Measurements from ENCODE around the gene DPP6. TPM values are rescaled to one million over a fixed set of nuclear protein-coding genes. Genes with fewer than 3 reads are reported as not detected.

The DPP6 gene
- total RNA-seq, 1 donor from 2014 or later: not detected

DNA sequence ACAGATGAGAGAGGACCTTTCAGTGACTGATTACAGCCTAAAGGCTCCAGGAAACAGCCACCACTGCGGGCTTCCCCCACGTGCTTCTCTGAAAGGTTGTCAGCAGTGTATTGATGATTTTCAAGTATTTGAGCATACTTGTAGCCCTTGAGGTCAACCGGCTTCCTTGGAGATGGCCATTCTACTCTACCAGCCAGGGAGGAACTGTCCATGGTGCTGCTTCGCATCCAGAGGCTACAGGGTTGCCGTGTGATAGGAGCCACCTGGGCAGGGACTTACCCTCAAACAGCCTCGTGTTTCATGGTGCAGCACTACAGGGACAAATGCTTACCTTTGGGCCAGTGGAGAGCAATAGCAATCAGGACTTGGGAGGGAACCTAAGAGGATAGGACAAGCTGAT is 179.5 kb downstream of the DPP6 start:
- DNase-seq (ENCODE audit: low spot score): no peak

DNA sequence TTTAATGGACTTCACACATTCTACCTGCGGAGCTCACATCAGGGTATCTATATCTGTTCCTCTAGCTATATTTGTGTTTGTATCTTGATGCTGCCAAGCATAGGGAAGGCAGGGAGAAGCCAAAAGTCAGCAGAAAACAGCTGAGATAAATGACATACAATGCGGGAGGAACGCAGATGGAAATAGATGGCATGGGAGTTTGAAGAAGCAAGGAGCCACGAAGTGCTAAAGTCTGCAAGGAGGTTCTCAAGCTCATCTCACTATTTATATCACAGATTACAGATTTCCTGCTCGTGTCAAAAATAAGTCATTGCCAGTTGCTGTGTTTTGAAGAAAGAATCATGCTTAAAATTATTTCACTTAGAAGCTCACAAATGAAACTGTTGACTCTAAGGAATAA is 180.5 kb downstream of the DPP6 start:
- DNase-seq (ENCODE audit: low spot score): no peak

DNA sequence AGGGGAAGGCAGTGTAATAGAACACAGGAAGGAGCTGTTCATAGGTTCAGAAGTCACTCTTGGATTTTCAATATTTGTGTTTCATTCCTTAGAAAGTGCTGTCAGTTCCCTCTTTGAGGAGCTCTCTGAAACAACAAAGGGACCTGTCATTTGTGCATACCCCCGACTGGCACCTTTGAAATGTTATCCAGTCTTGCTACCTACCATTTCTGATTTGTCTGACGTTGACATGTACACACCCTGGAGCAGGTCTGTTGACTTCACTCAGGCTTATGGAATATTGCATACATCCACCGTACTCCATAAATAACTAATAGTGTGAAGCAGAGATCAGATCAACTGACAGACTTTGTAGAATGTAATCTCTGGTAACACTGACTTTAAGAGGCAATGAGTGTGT is 189.8 kb downstream of the DPP6 start:
- DNase-seq (ENCODE audit: low spot score): no peak

DNA sequence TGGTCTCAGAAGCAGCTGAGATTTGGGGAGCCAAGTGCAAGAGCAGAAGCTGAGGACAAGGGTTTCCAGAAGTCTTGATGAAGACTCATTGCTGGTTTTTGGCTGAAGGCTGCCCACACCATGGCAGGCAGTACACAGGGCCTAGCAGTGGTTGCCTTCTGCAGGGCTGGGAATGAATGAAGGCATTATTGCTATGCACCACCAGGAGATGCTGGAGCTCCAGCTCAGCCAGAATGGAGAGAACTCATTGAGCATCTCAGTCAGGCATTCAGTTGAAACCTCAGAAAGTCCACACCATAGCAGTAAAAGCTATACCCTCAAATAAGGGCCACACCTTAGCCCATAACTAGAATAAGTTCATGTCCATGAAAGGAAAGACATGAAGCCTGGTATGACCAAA is 190.5 kb downstream of the DPP6 start:
- no peak for DNase-seq (ENCODE audit: low spot score)

DNA sequence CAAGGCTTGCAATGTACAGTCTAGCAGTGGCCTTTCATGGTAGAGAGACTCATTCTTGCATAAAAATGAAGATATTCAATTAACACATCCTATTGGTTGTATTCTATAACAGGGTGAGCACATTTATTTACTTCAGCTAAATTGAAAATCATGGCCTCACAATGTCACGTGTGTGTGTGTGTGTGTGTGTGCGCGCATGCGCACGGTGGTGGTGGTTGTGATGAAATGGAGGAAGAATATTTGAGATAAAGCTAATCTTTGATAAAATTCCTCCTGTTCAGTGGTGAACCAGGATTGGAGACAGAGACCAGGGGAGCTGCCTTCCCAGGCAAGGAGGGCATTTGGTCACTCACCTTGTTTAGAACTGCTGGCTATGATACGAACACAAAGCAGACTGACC is 199.8 kb downstream of the DPP6 start:
- no peak for DNase-seq (ENCODE audit: low spot score)

DNA sequence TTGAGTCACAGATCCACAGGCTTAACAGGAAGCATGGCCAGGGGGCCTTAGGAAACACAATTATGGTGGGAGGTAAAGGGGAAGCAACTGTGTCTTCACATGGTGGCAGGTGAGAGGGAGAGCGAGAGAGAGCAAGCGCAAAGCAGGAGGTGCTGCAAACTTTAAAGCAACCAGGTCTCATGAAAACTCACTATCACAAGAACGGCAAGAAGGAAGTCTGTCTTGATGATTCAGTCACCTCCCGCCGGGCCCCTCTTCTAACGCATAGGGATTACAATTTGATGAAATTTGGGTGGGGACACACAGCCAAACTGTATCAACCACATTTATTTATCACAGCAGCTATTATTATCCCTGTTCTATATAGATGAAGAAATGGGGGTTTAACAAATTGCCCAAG is 201.6 kb downstream of the DPP6 start:
- DNase-seq (ENCODE audit: low spot score): no peak

DNA sequence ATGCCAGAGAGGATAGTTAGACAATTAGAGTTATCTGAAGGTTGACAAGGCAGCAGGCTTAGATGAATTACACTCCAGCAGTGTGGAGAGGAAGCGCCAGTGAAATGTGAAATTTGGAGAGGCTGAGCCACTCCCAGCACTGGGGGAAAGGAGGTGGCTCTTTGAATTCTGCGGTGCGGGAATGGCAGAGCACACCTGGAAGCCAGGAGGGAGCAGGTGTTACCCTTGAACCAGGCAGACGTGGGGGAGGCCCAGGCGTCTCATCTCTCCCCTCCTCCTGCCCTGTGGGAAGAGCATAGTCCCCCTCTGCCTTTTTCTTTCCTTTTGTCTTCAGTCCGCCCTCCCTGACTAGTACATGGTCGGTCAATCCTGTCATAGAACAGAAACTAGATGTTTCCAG is 203.1 kb downstream of the DPP6 start:
- no peak for DNase-seq (ENCODE audit: low spot score)

DNA sequence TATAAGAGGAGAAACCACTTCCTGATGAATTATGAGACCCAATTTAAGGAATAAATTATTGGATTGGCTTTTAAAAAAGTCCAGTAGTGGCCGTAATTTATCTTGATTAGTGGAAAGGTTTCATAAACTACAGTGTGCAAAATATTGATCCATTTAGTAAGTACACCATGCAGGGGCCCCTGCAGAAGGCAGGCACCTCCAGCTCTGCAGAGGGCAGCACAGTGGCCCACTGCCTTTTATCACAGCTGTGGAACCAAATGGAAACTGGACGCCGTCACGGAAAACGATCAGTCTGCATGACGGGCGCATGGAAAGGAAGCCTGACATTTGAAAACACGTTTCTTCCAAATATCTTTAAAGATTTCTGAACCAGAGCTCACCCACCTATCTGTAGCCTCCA is 204.0 kb downstream of the DPP6 start:
- DNase-seq (ENCODE audit: low spot score): no peak

DNA sequence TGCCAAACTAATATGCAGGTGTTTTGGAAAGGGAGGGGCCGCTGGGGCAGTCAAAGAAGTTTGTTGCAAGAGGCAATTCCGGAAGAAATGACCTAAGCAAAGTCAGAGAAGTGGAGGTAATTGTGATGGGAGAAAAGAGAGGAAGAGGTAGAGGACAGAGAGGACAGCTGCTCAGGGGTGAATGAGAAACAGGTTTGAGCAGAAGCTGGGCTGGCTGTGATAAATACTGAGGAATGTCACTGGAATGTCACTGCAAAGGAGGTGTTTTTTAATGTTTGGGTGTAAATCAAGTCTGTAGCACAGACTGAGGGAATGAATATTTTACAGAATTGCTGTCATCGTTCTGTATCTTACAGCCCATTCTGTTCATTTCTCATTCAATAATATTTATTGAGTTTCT is 207.2 kb downstream of the DPP6 start:
- no peak for DNase-seq (ENCODE audit: low spot score)

DNA sequence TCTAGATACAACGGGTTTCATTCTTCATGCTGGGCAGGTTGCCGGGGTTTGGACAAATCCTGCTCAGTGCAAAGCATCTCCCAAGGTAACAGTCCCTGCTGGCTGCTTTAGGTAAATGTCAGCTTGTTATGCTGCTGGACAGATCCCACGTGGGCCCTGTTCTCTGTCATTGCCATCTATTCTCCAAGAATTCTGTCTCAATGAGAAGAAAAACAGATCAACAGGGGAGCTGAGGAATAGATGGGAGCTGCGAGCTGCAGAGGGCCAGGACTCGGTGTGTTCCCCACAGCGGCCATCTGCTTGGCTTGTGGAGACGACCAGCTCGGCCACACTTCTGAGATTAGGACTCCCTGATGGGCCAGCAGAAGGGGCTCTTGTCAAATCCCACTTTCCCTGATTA is 235.2 kb downstream of the DPP6 start:
- DNase-seq (ENCODE audit: low spot score): no peak

DNA sequence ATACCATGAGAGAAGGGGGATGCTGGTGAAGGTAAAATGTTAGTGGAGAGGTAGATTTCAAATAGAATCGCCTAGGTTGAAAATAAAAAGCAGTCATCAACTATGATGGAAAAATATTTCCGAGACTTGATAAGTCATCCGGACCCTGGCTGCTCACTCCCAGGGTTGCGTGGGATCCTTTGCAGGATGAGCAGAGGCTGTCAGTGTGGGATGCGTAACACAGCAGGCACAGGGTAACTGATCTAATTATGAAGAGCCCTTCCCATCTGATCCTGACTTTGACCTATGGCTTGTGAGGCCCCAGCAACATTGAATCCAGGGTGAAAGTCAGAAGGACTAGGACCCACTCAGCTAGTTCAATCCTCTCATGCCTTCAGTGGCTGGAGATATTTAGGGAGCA is 236.9 kb downstream of the DPP6 start:
- DNase-seq (ENCODE audit: low spot score): no peak

DNA sequence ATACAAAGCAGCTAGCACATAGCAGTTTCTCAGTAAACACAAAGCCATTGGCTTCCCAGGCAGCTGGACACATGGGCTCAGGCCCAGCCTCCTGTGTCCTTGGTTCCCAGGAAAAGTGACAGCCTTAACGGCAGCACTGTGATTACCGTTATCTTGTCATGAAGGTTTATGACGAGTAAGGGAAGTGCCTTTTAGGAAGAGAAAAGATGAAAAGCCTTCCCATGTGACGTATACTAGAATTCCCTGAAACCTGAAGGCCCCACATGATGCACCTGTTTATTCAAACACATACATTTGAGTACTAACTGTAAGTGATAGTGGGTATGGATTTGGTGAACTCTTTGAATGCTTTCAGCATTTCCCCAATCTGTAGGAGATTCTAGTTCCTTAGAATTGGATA is 244.2 kb downstream of the DPP6 start:
- no peak for DNase-seq (ENCODE audit: low spot score)

DNA sequence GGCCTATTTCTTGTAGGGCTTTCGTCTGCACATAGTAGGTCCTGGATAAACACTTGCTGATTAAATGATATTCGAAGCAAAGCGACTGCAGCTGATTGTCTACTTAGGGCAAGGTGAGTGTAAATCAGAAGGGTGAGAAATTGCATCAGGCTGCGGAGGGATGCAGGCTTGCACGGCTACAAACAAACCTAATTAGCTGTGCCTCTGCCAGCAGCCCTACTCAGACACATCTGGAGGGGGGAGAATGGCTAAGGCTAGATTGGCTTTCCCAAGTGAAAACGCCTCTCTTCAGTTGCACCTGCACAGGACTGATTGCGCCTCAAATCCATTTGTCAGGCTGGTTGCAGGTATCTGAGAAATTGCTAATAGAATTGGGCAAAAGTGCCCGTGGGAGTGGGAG is 247.5 kb downstream of the DPP6 start:
- no peak for DNase-seq (ENCODE audit: low spot score)

DNA sequence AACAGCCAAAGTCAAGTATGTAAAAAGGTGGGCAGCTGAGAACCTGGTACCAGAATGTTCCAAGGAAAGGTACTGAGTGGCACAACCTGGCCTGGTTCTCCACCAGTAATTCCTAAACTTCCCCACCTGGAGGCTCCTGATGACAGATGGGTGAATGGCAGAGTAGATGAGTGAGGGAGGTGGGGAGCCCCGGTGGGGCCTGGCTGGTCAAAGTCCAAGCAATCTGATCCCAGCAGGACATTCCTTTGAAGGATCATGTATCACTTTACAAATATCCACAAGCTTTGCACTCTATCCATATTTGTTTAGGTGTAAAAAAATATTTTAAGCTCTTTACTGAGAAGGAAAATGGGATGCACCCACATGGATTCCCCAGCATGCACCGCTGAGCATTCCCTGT is 250.2 kb downstream of the DPP6 start:
- no peak for DNase-seq (ENCODE audit: low spot score)

DNA sequence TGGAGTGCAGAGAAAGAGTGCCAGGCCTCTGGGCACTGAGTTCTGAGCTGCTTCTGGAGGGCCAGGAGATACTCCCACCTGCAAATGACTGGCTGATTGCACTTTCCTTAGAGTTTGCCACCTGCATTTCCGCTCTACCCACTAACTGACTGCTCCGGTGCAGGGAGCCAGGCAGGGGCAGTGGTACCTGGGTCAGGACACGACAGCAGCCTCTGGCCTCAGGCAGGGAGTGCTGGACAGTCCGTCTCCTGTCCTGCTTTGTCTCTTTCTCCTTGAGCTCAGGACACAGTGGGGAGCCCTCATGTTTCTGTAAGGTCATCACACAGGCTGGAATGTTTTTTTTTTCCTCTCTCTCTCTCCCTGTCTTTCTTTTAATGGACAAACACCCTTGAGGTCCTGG is 252.0 kb downstream of the DPP6 start:
- no peak for DNase-seq (ENCODE audit: low spot score)

DNA sequence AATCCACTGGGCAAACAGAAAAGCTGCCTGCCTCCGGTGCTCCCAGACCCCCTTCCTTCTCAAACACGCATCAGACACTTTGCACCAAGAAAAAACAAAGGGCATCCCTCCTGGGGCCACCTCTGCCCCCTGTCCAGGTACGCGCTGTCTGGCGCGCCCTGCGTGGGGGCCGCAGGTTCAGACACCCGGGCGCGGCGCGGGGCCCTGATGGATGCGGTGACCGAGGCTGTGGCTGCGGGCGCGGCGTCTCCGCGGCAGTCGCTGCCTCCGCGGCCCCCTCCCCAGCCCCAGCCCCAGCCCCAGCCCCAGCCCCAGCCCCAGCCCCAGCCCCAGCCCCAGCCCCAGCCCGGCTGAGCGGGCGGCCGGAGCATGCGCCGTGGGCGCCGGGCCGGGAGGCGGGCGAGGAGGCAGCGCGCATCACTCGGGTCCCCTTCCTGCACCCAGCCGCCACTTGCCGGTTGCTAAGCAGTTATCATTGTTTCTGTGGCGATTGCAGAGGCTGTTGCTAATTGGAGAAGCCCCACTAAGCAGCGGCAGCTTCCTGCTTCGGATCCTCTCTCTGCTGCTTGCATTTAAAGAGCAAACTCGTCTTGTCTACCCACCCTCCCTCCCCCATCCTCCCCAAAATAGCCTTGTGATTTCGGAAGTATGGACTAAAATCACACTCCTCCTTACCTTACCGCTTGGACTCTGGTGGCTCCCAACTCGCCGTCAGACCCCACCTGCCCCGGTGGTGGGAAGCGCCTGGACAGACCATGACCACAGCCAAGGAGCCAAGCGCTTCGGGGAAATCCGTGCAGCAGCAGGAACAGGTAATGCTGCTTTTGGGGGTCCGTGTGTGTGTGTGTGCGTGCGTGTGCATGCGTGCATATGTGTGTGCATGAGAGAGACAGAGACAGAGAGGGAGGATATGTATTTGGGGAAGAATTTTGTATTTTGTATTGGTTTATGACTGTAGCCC is 252.8 kb downstream of the DPP6 start:
- no peak for DNase-seq (ENCODE audit: low spot score)

DNA sequence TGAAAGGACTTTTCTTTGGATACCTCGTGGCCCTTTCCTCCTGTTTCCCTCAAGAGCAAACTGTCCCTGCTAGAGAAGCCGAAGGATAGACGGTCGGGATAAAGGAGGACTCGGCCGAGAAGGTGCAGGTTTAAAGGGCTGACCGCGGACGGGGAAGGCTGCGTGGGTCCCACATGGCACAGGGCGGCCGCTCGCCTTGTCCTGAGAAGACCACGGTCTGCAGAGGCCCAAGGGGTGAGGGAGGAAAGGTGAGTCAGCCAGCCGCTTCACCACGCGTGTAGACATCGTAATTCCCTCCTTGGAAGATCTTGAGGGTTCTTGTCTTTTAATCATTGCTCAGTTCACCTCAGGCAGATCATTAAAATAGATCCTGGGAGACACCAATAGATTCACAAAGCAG is 253.8 kb downstream of the DPP6 start:
- DNase-seq (ENCODE audit: low spot score): no peak

DNA sequence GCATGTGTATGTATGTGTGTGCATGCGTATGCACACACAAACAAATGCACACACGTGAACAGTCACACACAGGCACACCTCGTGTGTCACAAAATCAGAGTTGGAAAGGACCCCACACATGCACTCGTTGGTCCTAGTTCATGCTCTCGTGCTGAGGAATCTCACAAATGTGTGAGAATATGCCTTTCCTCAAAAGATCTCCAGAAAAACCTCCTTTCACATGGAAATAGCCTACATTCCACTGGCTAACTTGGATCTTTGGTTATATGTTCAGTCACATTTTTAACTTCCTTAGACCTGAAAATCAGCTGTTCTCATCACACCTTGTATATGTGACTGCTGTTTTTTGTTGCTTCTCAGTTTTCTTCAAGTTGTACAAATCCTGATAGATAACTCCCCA is 256.7 kb downstream of the DPP6 start:
- no peak for DNase-seq (ENCODE audit: low spot score)

DNA sequence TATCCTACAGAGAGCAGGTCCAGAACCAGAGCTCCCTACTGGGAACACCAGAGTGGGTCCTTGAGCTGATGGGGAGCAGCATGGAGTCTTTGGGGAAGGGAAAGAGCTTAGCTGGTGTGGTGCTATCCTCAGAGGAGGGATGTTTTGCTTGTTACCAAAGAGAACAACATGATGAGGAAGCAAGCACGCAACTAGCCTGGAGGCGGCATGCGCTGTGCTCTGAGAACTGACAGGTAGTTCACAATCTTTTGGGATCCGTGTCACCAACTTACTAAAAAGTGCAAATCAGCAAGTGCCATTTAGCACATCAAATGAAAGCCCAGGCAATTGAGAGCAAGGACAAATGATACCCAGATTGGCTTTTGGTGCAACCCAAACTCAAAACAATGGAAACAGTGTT is 257.9 kb downstream of the DPP6 start:
- DNase-seq (ENCODE audit: low spot score): no peak

DNA sequence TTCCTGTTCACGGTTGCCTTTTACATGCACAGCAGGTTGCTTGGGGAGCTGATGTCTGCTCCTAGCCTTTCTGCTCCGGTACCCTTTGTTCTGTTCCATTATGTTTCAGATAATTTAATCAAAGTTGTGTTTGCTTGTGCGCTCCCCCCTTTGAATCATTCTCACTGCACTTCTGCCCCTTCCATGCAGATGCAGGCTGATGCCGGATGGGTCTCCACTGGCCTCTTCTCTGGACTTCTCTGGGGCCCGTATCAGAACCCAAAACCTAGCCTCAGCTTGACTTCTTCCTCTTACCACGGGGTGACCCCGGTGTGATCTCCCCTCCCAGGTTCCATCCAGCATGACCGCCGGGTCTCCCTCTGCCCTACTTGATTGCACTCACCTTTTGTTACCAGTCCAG is 272.0 kb downstream of the DPP6 start:
- no peak for DNase-seq (ENCODE audit: low spot score)

DNA sequence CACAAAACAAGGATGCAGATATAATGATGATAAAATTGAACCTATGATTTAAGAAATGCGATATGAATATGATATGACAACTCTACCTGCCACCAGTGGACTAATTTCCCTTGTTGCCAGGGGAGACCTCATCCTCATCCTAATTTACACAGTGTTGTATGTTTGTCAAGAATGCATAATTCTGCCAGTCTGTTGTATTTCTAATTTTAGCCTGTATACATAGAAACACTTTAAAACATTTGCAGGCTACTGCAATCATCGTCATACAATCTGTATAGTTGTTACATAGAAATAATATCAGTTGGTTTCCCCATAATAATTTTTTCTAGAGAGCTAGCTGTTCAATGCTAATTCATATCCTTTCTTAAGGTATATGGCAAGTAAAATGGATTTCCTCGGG is 274.2 kb downstream of the DPP6 start:
- no peak for DNase-seq (ENCODE audit: low spot score)

DNA sequence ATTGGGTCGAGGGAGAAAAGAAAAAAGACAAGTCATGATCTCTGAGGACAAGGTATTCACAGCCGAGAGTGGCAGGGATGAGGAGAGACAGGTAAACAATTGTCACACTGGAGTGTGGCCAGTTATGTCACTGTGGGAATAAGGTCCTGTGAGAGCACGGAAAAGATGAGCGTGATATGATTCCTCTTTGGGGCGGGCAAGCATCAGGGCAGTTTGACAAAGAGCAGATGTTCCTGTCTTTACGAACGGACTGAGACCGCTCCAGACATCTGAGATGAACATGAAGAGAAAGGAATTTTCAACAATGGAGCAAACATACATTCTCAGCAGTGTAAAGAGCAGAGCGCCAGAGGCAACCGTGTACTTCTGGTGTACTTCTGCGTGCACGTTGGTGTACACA is 278.1 kb downstream of the DPP6 start:
- DNase-seq (ENCODE audit: low spot score): no peak

DNA sequence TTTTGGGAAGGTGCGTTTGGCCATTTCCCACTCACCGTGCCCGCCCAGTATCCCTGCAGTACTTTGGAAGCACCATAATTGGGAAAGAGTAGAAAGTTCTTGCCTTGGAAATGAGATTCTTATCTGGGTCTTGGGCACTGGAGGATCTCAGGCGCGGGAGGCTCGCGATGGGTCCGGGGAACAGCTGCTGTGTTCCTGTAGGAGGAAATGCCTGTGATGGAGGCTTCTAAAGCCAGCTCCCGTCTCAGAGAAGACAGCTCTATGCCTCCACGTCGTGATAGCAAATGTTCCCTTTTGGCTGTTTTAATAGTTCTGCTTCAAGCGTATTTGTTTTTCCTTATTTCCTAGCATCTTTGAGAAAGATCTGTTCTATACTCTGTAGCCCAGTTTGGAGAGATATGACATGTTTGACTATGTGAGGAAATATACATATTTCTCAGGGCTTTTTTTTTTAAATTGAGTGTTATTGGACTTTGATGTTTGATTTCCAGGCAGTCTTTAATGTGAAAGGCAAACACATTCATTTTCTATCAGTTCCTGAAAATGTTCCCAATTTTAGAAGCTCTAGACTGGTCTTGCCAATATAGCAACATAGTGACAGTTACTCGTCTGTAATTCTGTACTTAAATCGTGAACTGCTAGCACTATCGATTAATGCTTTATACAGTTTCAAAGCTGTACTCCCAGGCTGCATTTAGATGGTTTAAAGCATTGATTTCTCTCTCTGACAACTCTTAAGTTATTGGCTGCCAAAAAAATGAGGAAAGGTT is 280.8 kb downstream of the DPP6 start:
- DNase-seq (ENCODE audit: low spot score): no peak

All from ureter (tissue), 1 donor.